ENCODE results near the gene DUSP12. TPM values are rescaled to one million over a fixed set of nuclear protein-coding genes. Genes with fewer than 3 reads are reported as not detected.
"Not testable (repeated sequence)": the region's sequence is repeated elsewhere in the genome, so short reads cannot be mapped to it uniquely, and the experiment has no call there.

The DUSP12 gene, protein sequence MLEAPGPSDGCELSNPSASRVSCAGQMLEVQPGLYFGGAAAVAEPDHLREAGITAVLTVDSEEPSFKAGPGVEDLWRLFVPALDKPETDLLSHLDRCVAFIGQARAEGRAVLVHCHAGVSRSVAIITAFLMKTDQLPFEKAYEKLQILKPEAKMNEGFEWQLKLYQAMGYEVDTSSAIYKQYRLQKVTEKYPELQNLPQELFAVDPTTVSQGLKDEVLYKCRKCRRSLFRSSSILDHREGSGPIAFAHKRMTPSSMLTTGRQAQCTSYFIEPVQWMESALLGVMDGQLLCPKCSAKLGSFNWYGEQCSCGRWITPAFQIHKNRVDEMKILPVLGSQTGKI
- 10 to 100 TPM; 15.0 to 26.2 (median 21.4) TPM for polyA plus RNA-seq

DNA sequence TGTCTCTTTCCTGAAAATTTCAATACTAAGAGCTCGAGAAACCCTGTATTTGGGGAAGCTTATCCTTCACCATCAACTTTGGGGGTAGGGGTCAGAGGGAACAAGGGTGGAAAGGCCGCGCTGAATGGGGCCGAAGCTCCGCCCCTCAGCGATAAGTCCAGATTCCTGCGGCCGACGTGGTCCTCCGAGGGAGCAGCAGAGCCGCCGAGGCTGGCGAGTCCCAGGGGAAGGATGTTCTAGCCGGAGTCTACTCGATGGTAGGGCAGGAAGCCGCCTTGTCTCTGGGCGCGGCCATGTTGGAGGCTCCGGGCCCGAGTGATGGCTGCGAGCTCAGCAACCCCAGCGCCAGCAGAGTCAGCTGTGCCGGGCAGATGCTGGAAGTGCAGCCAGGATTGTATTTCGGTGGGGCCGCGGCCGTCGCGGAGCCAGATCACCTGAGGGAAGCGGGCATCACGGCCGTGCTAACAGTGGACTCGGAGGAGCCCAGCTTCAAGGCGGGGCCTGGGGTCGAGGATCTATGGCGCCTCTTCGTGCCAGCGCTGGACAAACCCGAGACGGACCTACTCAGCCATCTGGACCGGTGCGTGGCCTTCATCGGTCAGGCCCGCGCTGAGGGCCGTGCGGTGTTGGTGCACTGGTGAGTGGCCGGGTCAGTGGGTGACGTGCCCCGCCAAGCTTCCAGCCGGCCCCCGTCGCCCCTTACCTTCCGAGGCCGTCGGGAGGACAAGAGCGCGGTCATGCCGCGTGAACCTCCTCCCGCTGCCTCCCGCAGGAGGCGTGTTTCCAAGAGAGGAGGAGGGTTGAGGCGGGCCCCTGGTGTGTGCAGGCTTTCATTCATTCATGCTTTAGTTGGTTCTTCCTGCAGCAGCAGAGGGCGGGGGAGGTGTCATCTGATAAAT is at the start of gene DUSP12:
Gene DUSP12, plus strand, starts transcription at position 278 of the 899 bp plus-strand sequence. Its CDS starts 16 bp downstream, at position 294.
- H3K27ac ChIP-seq (ENCODE audit: low read depth, low read length) = no peak within 1 kb of the TSS
- 0 to 1% (median 0%) methylated on average over 59 to 65 of the region's 65 CpGs for WGBS, 3 donors

DNA sequence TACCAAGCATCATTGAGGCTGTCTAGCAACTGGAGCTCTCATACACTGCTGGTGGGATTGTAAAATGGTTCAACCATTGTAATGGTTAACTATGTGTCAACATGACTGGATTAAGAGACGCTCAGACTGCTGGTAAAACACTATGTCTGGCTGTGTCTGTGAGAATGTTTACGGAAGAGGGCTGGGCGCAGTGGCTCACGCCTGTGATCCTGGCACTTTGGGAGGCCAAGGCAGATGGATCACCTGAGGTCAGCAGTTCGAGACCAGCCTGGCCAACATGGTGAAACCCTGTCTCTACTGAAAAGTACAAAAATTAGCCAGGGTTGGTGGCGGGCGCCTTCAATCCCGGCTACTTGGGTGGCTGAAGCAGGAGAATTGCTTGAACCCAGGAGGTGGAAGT is 47.3 kb upstream of the DUSP12 start:
- no peak overlapping the region for H3K27ac ChIP-seq (ENCODE audit: low read depth, low read length)
- 48 to 87% (median 80%) methylated on average over 8 of the region's 8 CpGs for WGBS, 3 donors

DNA sequence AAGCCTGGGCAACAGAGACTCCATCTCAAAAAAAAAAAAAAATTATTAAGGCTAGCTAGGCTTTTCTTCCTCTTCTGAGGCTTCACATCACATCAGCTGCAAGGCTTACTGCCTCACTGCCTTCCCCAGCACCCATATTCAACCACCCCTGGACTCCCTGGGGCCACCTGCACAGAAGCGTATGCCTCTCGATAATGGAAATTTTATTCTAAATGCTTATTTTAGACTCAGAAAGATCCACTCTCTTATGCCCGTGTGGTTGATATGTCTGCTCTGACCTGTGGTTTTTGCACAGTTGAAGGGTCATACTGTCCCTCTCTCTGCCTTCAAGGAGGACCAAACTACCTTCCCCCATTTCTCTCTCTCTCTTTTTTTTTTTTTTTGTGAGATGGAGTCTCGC is 44.0 kb upstream of the DUSP12 start:
- WGBS, 3 donors = 67 to 91% (median 83%) methylated on average over 4 of the region's 4 CpGs
- H3K27ac ChIP-seq (ENCODE audit: low read depth, low read length) = no peak overlapping the region

DNA sequence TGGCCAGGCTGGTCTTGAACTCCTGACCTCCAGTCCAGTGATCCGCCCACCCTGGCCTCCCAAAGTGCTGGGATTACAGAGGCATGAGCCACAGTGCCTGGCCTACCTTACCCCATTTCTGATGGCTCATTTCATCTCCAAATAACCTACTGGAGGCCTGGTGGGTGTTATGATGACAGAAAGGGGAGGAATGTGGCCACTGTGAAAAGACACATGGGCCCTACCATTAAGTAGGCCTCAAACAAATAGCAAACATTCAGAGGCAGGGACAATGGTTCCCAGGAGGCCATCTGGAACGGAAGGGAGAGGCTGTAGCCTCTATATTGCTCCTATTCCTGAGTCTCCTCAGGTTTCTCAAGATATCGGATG is 43.5 kb upstream of the DUSP12 start:
- no peak overlapping the region for H3K27ac ChIP-seq (ENCODE audit: low read depth, low read length)
- WGBS, 3 donors = 78 to 84% (median 81%) methylated on average over 3 of the region's 3 CpGs

DNA sequence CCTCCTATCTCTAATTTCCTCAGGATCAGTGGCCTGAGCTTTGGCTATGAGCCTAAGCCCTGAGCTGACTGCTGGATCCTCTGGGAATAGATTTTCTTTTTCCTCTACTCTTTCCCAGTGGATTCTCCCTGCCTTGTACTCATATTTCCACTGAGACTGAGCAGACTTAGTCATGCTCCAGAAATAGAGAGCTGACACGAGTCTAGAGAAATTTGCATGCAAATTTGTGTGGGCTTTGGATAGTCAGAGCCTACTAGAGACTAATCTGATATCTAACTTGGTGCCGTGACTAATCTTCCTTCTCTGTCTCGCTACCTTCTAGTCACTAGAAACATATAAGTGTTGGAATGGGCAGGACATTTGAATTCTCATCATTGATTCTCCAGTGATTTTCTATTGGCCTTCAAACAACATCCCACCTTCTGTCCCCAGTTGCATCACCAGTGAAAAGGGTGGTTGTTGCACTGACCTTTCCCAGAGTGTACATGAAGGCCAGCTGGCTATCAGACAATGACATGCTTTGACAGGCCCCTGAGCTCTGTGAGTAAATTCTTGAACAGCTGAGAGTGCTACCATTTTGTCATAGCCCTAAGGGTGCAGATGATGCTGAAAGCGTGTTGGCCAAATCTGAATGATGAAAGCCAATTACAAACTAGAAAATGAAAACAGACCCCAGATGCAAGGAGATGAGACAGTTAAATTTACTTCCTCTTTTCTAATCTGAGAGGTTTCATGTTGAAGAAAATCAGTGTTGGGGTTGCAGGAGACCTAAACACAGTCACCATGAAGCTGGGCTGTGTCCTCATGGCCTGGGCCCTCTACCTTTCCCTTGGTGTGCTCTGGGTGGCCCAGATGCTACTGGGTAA is 42.9 kb upstream of the DUSP12 start, which contains the start of gene FCRLA:
Gene FCRLA, plus strand, starts transcription at position 748 of the 866 bp plus-strand sequence. Its CDS starts 36 bp downstream, at position 784.
- whole genome bisulfite sequencing, 3 donors = 51 to 60% (median 53%) methylated on average over 4 of the region's 4 CpGs
- no peak within 1 kb of the TSS for H3K27ac ChIP-seq (ENCODE audit: low read depth, low read length)

DNA sequence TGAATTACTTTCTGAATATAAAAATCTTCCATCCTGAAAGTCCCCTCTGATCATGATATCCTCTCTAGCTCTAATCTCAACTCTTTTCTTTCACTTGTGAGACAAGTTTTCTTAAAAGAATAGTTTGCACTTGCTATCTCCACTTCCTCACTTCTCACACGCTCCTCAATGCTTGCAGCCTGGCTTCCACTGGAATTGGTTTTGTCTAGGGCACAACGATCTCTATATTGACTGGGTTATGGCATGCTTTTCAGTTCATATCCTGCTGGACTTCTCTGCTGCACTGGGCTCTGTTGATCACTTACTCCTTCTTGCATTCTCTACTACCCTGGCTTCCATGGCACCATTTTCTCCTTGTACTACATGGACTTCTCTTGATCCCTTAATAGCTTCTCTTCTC is 42.1 kb upstream of the DUSP12 start:
- 84 to 97% (median 84%) methylated on average over 2 of the region's 2 CpGs for WGBS, 3 donors
- no peak overlapping the region for H3K27ac ChIP-seq (ENCODE audit: low read depth, low read length)

DNA sequence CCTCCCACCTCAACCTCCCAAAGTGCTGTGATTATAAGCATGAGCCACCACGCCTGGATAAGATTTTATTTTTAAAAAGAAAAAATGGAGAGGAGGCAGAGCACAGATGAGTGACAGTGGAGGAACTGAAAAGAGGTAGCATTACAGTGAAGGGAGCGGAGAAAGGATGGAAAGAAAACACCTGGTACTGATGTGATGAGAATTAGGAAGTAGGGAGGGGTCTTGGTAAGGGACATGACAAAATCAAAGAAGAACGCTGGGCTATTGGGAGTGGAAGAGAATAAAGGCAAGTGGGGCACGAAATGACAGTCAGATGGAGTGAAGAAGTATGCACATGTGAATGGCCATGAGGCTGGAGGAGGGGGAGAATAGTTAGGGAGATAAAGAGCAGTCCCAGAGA is 40.2 kb upstream of the DUSP12 start:
- no peak overlapping the region for H3K27ac ChIP-seq (ENCODE audit: low read depth, low read length)
- WGBS, 3 donors = 71 to 80% (median 79%) methylated on average over 4 of the region's 4 CpGs

DNA sequence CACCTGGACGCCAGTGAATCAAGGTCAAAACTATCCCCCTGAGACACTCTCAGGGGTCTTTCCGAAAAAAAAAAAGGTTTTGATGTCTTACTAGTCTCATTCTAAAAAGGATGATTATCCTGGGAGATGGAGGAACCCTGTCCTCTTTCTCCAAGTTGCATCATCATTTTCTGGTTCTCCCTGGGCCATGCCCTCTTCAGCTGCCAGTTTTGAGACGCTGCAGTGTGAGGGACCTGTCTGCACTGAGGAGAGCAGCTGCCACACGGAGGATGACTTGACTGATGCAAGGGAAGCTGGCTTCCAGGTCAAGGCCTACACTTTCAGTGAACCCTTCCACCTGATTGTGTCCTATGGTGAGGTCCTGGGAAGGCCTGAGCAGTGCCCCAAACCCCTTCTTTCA is 39.0 kb upstream of the DUSP12 start:
- no peak overlapping the region for H3K27ac ChIP-seq (ENCODE audit: low read depth, low read length)
- WGBS, 3 donors = 78 to 87% (median 81%) methylated on average over 4 of the region's 4 CpGs

DNA sequence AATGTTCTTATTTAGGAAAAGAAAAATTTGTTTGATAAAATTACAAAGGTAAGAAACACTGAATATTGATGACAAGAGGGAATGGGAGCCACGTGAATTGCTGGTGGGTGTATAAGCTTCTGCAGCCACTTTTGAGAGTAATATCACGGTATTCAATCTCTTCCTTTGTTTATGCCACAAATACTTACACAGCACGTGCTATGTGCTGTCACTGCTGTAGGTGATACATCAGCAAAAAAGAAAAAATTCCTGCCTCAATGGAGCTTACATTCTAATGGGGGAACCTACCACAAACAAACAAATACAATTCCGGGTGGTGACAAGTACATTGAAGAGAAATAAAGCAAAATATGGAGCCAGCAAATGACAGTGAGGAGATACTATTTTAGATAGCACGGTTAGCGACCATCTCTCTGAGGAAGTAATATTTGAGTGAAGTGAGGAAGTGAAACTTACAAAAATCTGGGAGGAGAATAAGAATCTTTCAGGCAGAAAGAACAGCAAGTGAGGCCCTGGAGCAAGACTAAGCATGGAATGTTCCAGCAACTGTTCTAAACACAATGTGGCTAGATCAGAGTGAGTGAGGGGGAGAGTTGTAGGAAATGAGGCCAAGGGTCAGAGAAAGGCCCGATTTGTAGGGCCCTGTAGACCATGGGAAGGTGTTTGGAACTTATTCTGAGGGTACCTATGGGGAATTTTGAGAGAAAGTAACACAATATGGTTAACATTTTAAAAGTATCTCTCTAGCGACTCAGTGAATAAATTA is 30.8 kb upstream of the DUSP12 start:
- H3K27ac ChIP-seq (ENCODE audit: low read depth, low read length) = no peak overlapping the region
- WGBS, 3 donors = 63 to 79% (median 65%) methylated on average over 8 of the region's 8 CpGs

DNA sequence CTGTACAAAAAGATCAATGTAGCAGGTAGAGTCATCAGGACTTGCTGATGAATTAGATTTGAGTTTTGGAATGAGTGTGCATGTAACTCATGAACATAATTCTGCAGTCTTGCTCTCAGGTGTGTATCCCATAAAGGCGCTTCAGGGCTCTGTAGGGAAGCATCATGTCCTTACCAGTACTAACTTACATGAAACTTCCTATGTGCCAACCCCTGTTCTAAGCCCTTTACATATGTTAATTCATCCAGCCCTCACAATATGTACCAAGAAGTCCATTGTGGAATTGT is 30.3 kb upstream of the DUSP12 start:
- WGBS, 3 donors = 93 to 97% (median 95%) methylated on average over 1 of the region's 1 CpG

DNA sequence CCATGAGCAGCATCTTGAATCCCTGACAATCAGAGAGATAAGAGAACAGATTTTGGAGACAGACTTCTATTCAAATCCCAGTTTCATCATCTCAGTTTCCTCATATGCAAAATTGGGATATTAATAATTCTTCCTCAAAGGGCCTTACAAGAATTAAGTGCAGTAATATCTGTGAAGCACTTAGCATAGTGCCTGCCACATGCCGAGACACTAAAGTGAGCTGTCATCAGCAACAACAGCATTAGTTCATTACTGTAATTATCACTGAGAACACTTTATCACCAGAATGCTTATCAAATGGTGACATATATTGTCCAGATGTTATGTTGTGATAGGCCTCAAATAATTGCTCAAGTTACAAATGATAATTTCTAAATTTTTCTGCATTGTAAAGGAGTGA is 29.2 kb upstream of the DUSP12 start:
- WGBS, 3 donors = 86 to 96% (median 88%) methylated on average over 1 of the region's 1 CpG
- no peak overlapping the region for H3K27ac ChIP-seq (ENCODE audit: low read depth, low read length)

More for the DNA sequence above, 30.3 kb upstream of the DUSP12 start:
- no peak overlapping the region for H3K27ac ChIP-seq (ENCODE audit: low read depth, low read length)

DNA sequence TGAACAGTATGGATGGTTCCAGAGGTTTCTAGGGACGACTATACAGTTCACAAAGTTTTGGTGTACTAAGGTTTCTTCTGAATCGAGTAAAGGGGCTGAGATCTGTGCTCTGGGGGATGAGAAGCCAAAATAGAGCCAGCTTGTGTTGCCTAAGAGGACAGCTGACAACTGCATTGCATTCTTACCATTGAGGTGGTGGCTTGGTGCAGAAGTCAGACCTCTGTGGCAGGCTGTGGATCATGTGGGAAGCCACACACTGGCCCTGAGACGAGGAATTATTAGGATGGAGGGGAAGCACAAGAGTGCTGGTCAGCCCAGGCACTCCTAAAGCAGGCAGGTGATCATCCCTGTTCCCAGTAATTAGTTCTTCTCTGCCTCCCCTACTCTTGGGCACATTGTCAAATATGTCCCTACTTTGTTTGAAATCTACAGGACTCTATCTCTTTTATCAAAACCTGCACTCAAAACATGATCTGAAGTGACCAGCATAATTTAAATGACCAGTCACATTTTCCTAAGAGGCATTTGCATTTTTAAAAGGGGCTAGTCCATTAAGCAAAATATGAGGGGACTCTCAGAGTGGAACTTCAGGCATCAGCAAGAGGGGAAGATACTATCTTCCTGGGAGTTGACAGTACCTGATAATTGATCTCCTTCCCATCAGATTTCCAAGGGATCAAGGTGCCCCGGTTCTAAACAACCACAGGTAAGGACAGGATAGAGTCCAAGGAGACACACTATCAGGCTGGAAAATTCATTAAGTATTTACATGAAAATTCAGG is 28.4 kb upstream of the DUSP12 start, which contains the start of gene FCRLB:
Gene FCRLB, plus strand, starts transcription at position 589 of the 782 bp plus-strand sequence. CDS start 1,129 bp downstream, outside the sequence.
- WGBS, 3 donors = 27 to 62% (median 40%) methylated on average over 4 of the region's 4 CpGs
- no peak within 1 kb of the TSS for H3K27ac ChIP-seq (ENCODE audit: low read depth, low read length)

DNA sequence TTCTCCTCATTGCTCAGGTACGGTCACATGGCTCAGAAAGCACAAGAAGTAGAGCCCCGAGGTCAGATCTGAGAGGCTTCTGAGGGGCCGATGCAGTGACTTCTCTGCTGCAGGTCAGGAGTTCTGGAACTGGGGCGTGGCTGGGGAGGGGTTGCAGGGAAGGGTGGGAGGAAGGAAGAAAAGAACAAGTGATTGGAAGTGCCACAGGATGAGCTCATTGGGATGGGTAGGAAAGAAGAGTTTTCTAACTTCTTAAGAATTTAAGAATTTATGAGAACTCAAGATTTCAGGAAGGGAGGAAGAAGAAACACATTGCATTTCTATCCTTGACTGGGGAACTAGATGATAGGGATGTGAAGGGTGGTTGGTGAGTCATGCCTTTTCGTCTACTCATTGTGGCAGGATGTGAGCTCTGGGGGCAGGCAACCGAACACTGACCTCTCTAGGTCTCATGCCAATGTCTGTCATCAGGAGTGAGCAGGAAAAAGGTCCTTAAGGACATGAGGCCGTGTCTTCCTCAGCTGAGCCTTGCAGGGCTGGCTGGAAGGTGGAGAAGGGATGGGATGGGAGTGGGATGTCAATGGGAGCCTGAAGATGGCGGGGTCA is 27.7 kb upstream of the DUSP12 start:
- no peak overlapping the region for H3K27ac ChIP-seq (ENCODE audit: low read depth, low read length)
- WGBS, 3 donors = 47 to 57% (median 51%) methylated on average over 8 of the region's 8 CpGs

DNA sequence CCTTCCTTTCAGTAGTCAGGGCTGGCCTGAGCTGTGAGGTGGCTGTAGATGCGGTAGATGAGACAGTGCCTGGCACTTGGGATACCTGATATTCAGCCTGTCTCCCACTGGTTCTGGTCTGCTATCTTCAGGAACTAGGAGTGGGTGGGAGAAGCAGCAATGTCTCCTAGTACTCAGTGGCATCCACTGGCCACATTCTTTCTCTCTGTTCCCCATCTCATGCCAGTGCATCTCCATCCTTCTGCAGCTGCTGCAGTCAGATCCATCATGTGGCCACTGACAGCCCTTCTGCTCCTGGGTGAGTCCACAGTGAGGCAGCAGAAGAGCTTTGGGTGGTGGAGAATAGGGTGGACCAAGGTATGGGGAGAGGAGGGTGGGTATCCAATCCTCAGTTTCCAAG is 27.2 kb upstream of the DUSP12 start:
- 88 to 100% (median 89%) methylated on average over 1 of the region's 1 CpG for WGBS, 3 donors
- no peak overlapping the region for H3K27ac ChIP-seq (ENCODE audit: low read depth, low read length)

DNA sequence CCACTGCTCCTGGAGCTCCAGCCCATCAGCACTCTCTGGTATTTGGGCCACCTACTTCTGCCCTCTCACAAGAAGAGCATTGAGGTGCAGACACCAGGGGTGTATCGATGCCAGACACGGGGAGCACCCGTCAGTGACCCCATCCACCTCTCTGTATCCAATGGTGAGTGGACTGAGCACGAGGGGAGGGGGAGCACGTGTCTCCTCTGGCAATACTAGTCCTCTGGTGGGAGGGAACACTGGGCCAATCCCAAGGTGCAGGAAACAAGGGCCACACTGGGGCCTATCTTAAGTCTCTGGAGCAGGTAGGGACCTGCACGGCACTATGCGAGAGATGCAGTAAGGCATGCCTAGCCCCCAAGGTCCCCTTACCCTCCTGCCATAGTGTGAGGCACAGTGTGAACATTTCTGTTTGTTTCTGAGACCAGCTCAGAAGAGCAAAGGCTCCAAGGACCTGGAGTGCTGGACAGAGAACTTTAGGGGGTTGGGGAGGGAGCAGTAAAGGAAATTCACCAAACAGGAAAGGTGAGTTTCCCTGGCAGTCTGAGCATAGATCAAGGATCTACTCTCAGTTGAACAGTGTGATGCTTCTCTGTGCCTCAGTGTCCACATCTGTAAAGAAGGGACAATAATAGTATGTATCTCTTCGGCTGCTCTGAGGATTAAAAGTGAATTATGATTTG is 26.0 kb upstream of the DUSP12 start:
- 76 to 92% (median 90%) methylated on average over 8 of the region's 8 CpGs for WGBS, 3 donors
- H3K27ac ChIP-seq (ENCODE audit: low read depth, low read length) = no peak overlapping the region

DNA sequence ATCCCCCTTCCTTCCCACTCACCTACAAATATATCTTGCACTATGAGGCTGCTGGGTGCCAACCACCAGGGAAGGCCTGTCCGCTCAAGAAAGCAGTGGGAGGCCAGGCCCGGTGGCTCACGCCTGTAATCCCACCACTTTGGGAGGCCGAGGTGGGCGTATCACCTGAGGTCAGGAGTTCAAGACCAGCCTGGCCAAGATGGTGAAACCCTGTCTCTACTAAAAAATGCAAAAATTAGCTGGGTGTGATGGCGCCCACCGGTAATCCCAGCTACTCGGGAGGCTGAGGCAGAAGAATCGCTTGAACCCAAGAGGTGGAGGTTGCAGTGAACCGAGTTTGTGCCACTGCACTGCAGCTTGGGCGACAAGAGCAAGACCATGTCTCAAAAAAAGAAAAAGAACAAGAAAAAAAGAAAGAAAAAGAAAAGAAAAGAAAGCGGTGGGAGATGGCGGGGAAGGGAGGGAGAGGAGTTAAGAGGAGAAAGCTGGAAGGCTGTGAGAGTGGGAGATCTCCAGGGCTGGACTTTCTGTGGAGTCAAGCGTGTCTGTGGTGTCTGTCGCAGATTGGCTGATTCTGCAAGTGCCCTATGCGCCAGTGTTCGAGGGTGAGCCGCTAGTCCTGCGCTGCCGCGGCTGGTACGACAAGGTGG is 24.2 kb upstream of the DUSP12 start:
- H3K27ac ChIP-seq (ENCODE audit: low read depth, low read length) = not testable (repeated sequence)
- WGBS, 3 donors = 48 to 50% (median 48%) methylated on average over 21 to 22 of the region's 22 CpGs

Data from adipose tissue (tissue), 3 donors.